ENCODE measurements around the gene SLC9A3. TPM values are rescaled to one million over a fixed set of nuclear protein-coding genes. Genes with fewer than 3 reads are reported as not detected.
"Not testable (repeated sequence)": the region's sequence is repeated elsewhere in the genome, so short reads cannot be mapped to it uniquely, and the experiment has no call there.

SLC9A3 gene
- total RNA-seq, 3 donors from 2014 or later (not counting 1 experiment from before 2014, with no cell fraction given) = 0.61 to 1.1 (median 0.73) TPM

- Mint-ChIP-seq H3K4me3 (no peak overlapping the region), H3K27ac (no peak overlapping the region), H3K27me3 (ENCODE audit: low read depth in 2 of 2) (no peaks in the 10 kb centered on the region), H3K9me3 (no peaks in the 10 kb centered on the region), H3K36me3 (no peaks in the 10 kb centered on the region), H3K4me1 (no peaks in the 10 kb centered on the region)
- WGBS (ENCODE audit: insufficient coverage) = 93% methylated on average over 22 of the region's 22 CpGs
- H3K4me1 ChIP-seq (ENCODE audit: control insufficient read depth, insufficient read depth, low read length) = no peaks in the 10 kb centered on the region
- intact Hi-C loops (cut with micrococcal nuclease) = no loop called here
- H3K27ac ChIP-seq (ENCODE audit: low read length) = no peak overlapping the region
- no peaks in the 10 kb centered on the region for H3K36me3 ChIP-seq (ENCODE audit: control insufficient read depth, insufficient read depth, low read length)
- ATAC-seq (no peak), DNase-seq (no peak)
- no peaks in the 10 kb centered on the region for H3K27me3 ChIP-seq (ENCODE audit: control insufficient read depth, insufficient read depth, low read length)
- no peaks in the 10 kb centered on the region for H3K9me3 ChIP-seq (ENCODE audit: control insufficient read depth, insufficient read depth, low read length)
- no peak overlapping the region for H3K4me3 ChIP-seq (ENCODE audit: low read length)
- no peak for TF ChIP-seq CTCF (IDR thresholded peaks at IDR 0.05)
Observed at GRCh38 chr5:509611-510185, 14.6 kb downstream of the SLC9A3 start.

- H3K27me3 Mint-ChIP-seq (ENCODE audit: low read depth in 2 of 2); H3K4me3 ChIP-seq (ENCODE audit: low read length); H3K27ac ChIP-seq (ENCODE audit: low read length); intact Hi-C loops (cut with micrococcal nuclease); H3K9me3 ChIP-seq (ENCODE audit: control insufficient read depth, insufficient read depth, low read length); ATAC-seq; H3K36me3 ChIP-seq (ENCODE audit: control insufficient read depth, insufficient read depth, low read length); H3K4me3 Mint-ChIP-seq; H3K27ac Mint-ChIP-seq; H3K4me1 ChIP-seq (ENCODE audit: control insufficient read depth, insufficient read depth, low read length); H3K27me3 ChIP-seq (ENCODE audit: control insufficient read depth, insufficient read depth, low read length); H3K9me3 Mint-ChIP-seq; H3K4me1 Mint-ChIP-seq; DNase-seq; H3K36me3 Mint-ChIP-seq: not testable (repeated sequence)
- 97% methylated on average over 42 of the region's 42 CpGs for WGBS (ENCODE audit: insufficient coverage)
Observed at GRCh38 chr5:507986-508575, 16.2 kb downstream of the SLC9A3 start.

- 78% methylated on average over 30 of the region's 30 CpGs for WGBS (ENCODE audit: insufficient coverage)
- peaks cover 3% of the 10 kb centered on the region for H3K27me3 ChIP-seq (ENCODE audit: control insufficient read depth, insufficient read depth, low read length)
- Mint-ChIP-seq H3K36me3 (no peaks in the 10 kb centered on the region), H3K27me3 (ENCODE audit: low read depth in 2 of 2) (peaks cover 7 to 8% of the 10 kb centered on the region in 2 donors), H3K27ac (no peak overlapping the region), H3K4me1 (peaks cover 2 to 6% of the 10 kb centered on the region in 2 donors), H3K4me3 (no peak overlapping the region), H3K9me3 (no peaks in the 10 kb centered on the region)
- DNase-seq (no peak), ATAC-seq (no peak)
- H3K9me3 ChIP-seq (ENCODE audit: control insufficient read depth, insufficient read depth, low read length) = no peaks in the 10 kb centered on the region
- H3K4me3 ChIP-seq (ENCODE audit: low read length) = no peak overlapping the region
- H3K27ac ChIP-seq (ENCODE audit: low read length) = no peak overlapping the region
- no peaks in the 10 kb centered on the region for H3K36me3 ChIP-seq (ENCODE audit: control insufficient read depth, insufficient read depth, low read length)
- no peak for TF ChIP-seq CTCF (IDR thresholded peaks at IDR 0.05)
- H3K4me1 ChIP-seq (ENCODE audit: control insufficient read depth, insufficient read depth, low read length) = no peaks in the 10 kb centered on the region
- intact Hi-C loops (cut with micrococcal nuclease) = no loop called here
Observed at GRCh38 chr5:505951-506525, 18.2 kb downstream of the SLC9A3 start.

- intact Hi-C loops (cut with micrococcal nuclease) = no loop called here
- ATAC-seq = no peak
- Mint-ChIP-seq H3K36me3 (no peaks in the 10 kb centered on the region), H3K4me1 (peaks cover 3 to 6% of the 10 kb centered on the region in 2 donors), H3K27me3 (ENCODE audit: low read depth in 2 of 2) (peaks cover 7 to 8% of the 10 kb centered on the region in 2 donors), H3K9me3 (no peaks in the 10 kb centered on the region), H3K4me3 (no peak overlapping the region), H3K27ac (no peak overlapping the region)
- H3K4me3 ChIP-seq (ENCODE audit: low read length) = no peak overlapping the region
- no peak overlapping the region for H3K27ac ChIP-seq (ENCODE audit: low read length)
- 86% methylated on average over 33 of the region's 33 CpGs for WGBS (ENCODE audit: insufficient coverage)
- DNase-seq = no peak
- TF ChIP-seq CTCF (IDR thresholded peaks at IDR 0.05) = no peak
- H3K36me3 ChIP-seq (ENCODE audit: control insufficient read depth, insufficient read depth, low read length) = no peaks in the 10 kb centered on the region
- H3K4me1 ChIP-seq (ENCODE audit: control insufficient read depth, insufficient read depth, low read length) = no peaks in the 10 kb centered on the region
- H3K27me3 ChIP-seq (ENCODE audit: control insufficient read depth, insufficient read depth, low read length) = peaks cover 4% of the 10 kb centered on the region
- no peaks in the 10 kb centered on the region for H3K9me3 ChIP-seq (ENCODE audit: control insufficient read depth, insufficient read depth, low read length)
Observed at GRCh38 chr5:504326-505154, 19.7 kb downstream of the SLC9A3 start.
